Astrocyte (in vitro differentiated cells and primary cell): ENCODE data around the gene ZMIZ1. TPM values are rescaled to one million over a fixed set of nuclear protein-coding genes. Genes with fewer than 3 reads are reported as not detected.
A peak's percentile ranks its signal among the peaks of the same experiment; 100 is the strongest.

Experiments
- DNase-seq: peaks from one replicate; pipeline ENCODE4 v3.0.0-alpha.2; 2010; ENCODE audit warnings: low read depth
- FAIRE-seq: peaks from 2 replicates; lab custom pipeline; 2011; peaks lifted over from hg19 to GRCh38; lab: Jason Lieb, UNC
- H2AFZ ChIP-seq: 2 replicates; pipeline ENCODE4 v1.6.0; 2012; ENCODE audit warnings: low read depth, low read length, inconsistent platforms
- H3K27ac ChIP-seq: 2 replicates; pipeline ENCODE4 v1.5.1; 2011; ENCODE audit warnings: low read depth, low read length, inconsistent platforms
- H3K27me3 ChIP-seq: 2 replicates; pipeline ENCODE4 v1.6.0; 2011; ENCODE audit warnings: low read length, inconsistent platforms; ENCODE audit not compliant: insufficient read depth
- H3K36me3 ChIP-seq: 2 replicates; pipeline ENCODE4 v1.5.1; 2011; ENCODE audit warnings: low read length, inconsistent platforms; ENCODE audit not compliant: insufficient read depth
- H3K4me1 ChIP-seq: 2 replicates; pipeline ENCODE4 v1.5.1; 2011; ENCODE audit warnings: low read length, inconsistent platforms; ENCODE audit not compliant: insufficient read depth
- H3K4me2 ChIP-seq: 2 replicates; pipeline ENCODE4 v1.6.0; 2012; ENCODE audit warnings: low read length, inconsistent platforms
- H3K4me3 ChIP-seq: 2 replicates; pipeline ENCODE4 v1.5.1; 2011; ENCODE audit warnings: low read depth, mild to moderate bottlenecking, low read length, inconsistent platforms; ENCODE audit not compliant: insufficient read depth
- H3K79me2 ChIP-seq: 2 replicates; pipeline ENCODE4 v1.6.0; 2012; ENCODE audit warnings: mild to moderate bottlenecking, low read length, inconsistent platforms; ENCODE audit not compliant: insufficient read depth
- H3K9ac ChIP-seq: 2 replicates; pipeline ENCODE4 v1.6.0; 2012; ENCODE audit warnings: mild to moderate bottlenecking, low read length, inconsistent platforms
- H3K9me3 ChIP-seq: 2 replicates; pipeline ENCODE4 v1.5.1; 2012; ENCODE audit warnings: low read depth, mild to moderate bottlenecking, low read length, inconsistent platforms; ENCODE audit not compliant: insufficient read depth
- H4K20me1 ChIP-seq: 2 replicates; pipeline ENCODE4 v1.6.0; 2012; ENCODE audit warnings: low read length, inconsistent platforms; ENCODE audit not compliant: insufficient read depth
- H3K27ac Mint-ChIP-seq: one replicate; pipeline ENCODE4 v1.8.0; 2021; ENCODE audit warnings: mild to moderate bottlenecking, mixed read lengths; ENCODE audit not compliant: unreplicated experiment
- H3K27me3 Mint-ChIP-seq: one replicate; pipeline ENCODE4 v1.8.0; 2021; ENCODE audit warnings: low read depth, mixed read lengths; ENCODE audit not compliant: unreplicated experiment
- H3K36me3 Mint-ChIP-seq: one replicate; pipeline ENCODE4 v1.8.0; 2021; ENCODE audit warnings: low read depth, mixed read lengths; ENCODE audit not compliant: unreplicated experiment
- H3K4me1 Mint-ChIP-seq: one replicate; pipeline ENCODE4 v1.8.0; 2021; ENCODE audit warnings: low read depth, mixed read lengths; ENCODE audit not compliant: unreplicated experiment
- H3K4me3 Mint-ChIP-seq: one replicate; pipeline ENCODE4 v1.8.0; 2021; ENCODE audit warnings: mild to moderate bottlenecking, moderate library complexity, mixed read lengths; ENCODE audit not compliant: unreplicated experiment
- H3K9me3 Mint-ChIP-seq: one replicate; pipeline ENCODE4 v1.8.0; 2021; ENCODE audit warnings: mild to moderate bottlenecking, mixed read lengths; ENCODE audit not compliant: unreplicated experiment
- CTCF ChIP-seq: IDR thresholded peaks from 2 replicates; pipeline ENCODE4 v1.5.1; 2011; ENCODE audit warnings: low read depth, mild to moderate bottlenecking, inconsistent platforms, low read length, moderate library complexity; ENCODE audit not compliant: insufficient read depth
- EZH2 ChIP-seq: IDR thresholded peaks from 2 replicates; pipeline ENCODE4 v1.6.1; 2012; ENCODE audit warnings: mild to moderate bottlenecking, low read length, inconsistent platforms; ENCODE audit not compliant: insufficient read depth
- total RNA-seq: library from RNA; stranded (reverse); gene quantifications from 2 replicates; pipeline ENCODE4 v1.2.1, GENCODE V29; 2021

Gene ZMIZ1
- total RNA-seq, 1 donor from 2014 or later: 45.5 TPM

DNA sequence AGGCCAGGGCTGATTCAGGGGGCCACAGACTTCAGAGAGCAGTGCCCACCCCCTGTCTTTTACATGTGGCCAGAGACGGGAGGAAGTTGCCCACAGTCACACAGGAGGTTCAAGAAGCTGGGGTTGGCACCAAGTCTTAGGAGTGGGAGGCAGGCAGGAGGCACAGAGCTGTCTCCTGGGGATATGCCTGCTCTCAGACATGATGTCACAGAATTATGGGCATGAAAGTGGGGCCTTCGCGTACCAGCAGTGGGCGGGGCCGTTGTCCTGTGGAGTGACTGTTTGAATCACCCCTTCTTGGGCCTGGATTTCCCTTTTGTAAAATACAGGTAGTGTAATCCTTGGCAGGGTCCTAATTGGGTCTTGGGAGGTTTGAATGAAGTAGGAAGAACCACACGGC lies 197.3 kb downstream of the ZMIZ1 start:
- Histone ChIP-seq H3K4me2 (peak overlapping the region; percentile 46), H3K4me1 (peaks cover 48% of the 10 kb centered on the region), H3K27ac (peak overlapping the region; percentile 87), H3K4me3 (no peak overlapping the region), H2AFZ (no peak overlapping the region), H4K20me1 (peaks cover 94% of the 10 kb centered on the region), H3K36me3 (peaks cover 5% of the 10 kb centered on the region), H3K27me3 (no peaks in the 10 kb centered on the region), H3K79me2 (peaks cover 79% of the 10 kb centered on the region), H3K9ac (peak overlapping the region; percentile 42), H3K9me3 (no peaks in the 10 kb centered on the region)
- no peak overlapping the region for H3K4me3 Mint-ChIP-seq
- peaks cover 50% of the 10 kb centered on the region for H3K4me1 Mint-ChIP-seq
- H3K27me3 Mint-ChIP-seq: no peaks in the 10 kb centered on the region
- no peaks in the 10 kb centered on the region for H3K9me3 Mint-ChIP-seq
- H3K27ac Mint-ChIP-seq: peak overlapping the region; percentile 95
- no peak for TF ChIP-seq EZH2
- TF ChIP-seq CTCF: no peak
- H3K36me3 Mint-ChIP-seq: peaks cover 23% of the 10 kb centered on the region
- FAIRE-seq: no peak
- DNase-seq: no peak

GRCh38 chr10:79266543-79267312 lies 198.0 kb downstream of the ZMIZ1 start:
- Histone ChIP-seq H3K9ac (peak overlapping the region; percentile 69), H3K4me2 (peak overlapping the region; percentile 70), H3K36me3 (peaks cover 6% of the 10 kb centered on the region), H2AFZ (no peak overlapping the region), H3K4me3 (no peak overlapping the region), H3K4me1 (peaks cover 41% of the 10 kb centered on the region), H3K27ac (peak overlapping the region; percentile 87), H3K79me2 (peaks cover 79% of the 10 kb centered on the region), H3K9me3 (no peaks in the 10 kb centered on the region), H4K20me1 (peaks cover 94% of the 10 kb centered on the region), H3K27me3 (no peaks in the 10 kb centered on the region)
- Mint-ChIP-seq H3K27ac (peak overlapping the region; percentile 95), H3K4me3 (no peak overlapping the region), H3K9me3 (no peaks in the 10 kb centered on the region), H3K36me3 (peaks cover 20% of the 10 kb centered on the region), H3K27me3 (no peaks in the 10 kb centered on the region), H3K4me1 (peaks cover 43% of the 10 kb centered on the region)
- TF ChIP-seq CTCF (no peak), EZH2 (no peak)
- DNase-seq: peak; percentile 91
- FAIRE-seq: peak; percentile 97

GRCh38 chr10:79267499-79267898 lies 198.7 kb downstream of the ZMIZ1 start:
- no peak overlapping the region for H3K4me3 Mint-ChIP-seq
- peaks cover 78% of the 10 kb centered on the region for H3K79me2 ChIP-seq
- FAIRE-seq: no peak
- no peaks in the 10 kb centered on the region for H3K27me3 Mint-ChIP-seq
- TF ChIP-seq CTCF (no peak), EZH2 (no peak)
- DNase-seq: no peak
- H3K27ac ChIP-seq: peak overlapping the region; percentile 87
- no peak overlapping the region for H3K4me3 ChIP-seq
- H3K4me1 ChIP-seq: peaks cover 40% of the 10 kb centered on the region
- H3K4me2 ChIP-seq: peak overlapping the region; percentile 70
- peaks cover 37% of the 10 kb centered on the region for H3K4me1 Mint-ChIP-seq
- peak overlapping the region; percentile 69 for H3K9ac ChIP-seq
- no peaks in the 10 kb centered on the region for H3K27me3 ChIP-seq
- no peaks in the 10 kb centered on the region for H3K9me3 ChIP-seq
- H3K36me3 Mint-ChIP-seq: peaks cover 17% of the 10 kb centered on the region
- no peaks in the 10 kb centered on the region for H3K9me3 Mint-ChIP-seq
- peak overlapping the region; percentile 95 for H3K27ac Mint-ChIP-seq
- no peak overlapping the region for H2AFZ ChIP-seq
- H3K36me3 ChIP-seq: peaks cover 3% of the 10 kb centered on the region
- H4K20me1 ChIP-seq: peaks cover 92% of the 10 kb centered on the region
